Gastroesophageal sphincter (tissue), 4 donors: ENCODE measurements around the gene ATPAF1. TPM values are rescaled to one million over a fixed set of nuclear protein-coding genes. Genes with fewer than 3 reads are reported as not detected.

ENCODE experiments used
- ATAC-seq: fragments of 150-250 bp; one replicate; pipeline ENCODE4 v1.9.1; 2016; ENCODE audit warnings: mild to moderate bottlenecking, moderate library complexity
- H3K27ac ChIP-seq, 4 donors: fragments of 200-600 bp; sonication (generic) in 3 of 4; 1 replicate in 3 of 4; 2 replicates in 1 of 4; pipeline ENCODE4 v1.5.1; 2016 to 2019
- H3K27me3 ChIP-seq: fragments of 200-600 bp; sonication (generic); one replicate; pipeline ENCODE4 v1.5.1; 2019
- H3K36me3 ChIP-seq, 2 donors: fragments of 200-600 bp; sonication (generic); one replicate each; pipeline ENCODE4 v1.5.1; 2019; ENCODE audit warnings: control low read depth in 1 of 2
- H3K4me1 ChIP-seq, 3 donors: fragments of 200-600 bp; sonication (generic); 1 replicate in 2 of 3; 2 replicates in 1 of 3; pipeline ENCODE4 v1.5.1; 2016 to 2019; ENCODE audit warnings: control low read depth in 2 of 3
- H3K4me3 ChIP-seq, 2 donors: fragments of 200-600 bp; sonication (generic); one replicate each; pipeline ENCODE4 v1.5.1; 2019; ENCODE audit warnings: mild to moderate bottlenecking in 1 of 2, moderate library complexity in 1 of 2
- H3K9me3 ChIP-seq, 3 donors: fragments of 200-600 bp; sonication (generic); one replicate each; pipeline ENCODE4 v1.5.1; 2017 to 2019; ENCODE audit warnings: control low read depth in 2 of 3
- CTCF ChIP-seq, 4 experiments: fragments of 200-600 bp in 2 of 4; fragments of 450-650 bp in 2 of 4; sonication (generic) in 1 of 4; IDR thresholded peaks; one replicate each; pipeline ENCODE4 v1.5.1; 2017 to 2019; ENCODE audit warnings: antibody characterized with exemption in 4 of 4, mild to moderate bottlenecking in 2 of 4, moderate library complexity in 2 of 4
- EP300 ChIP-seq: sonication (generic); formaldehyde crosslinking; IDR thresholded peaks from one replicate; pipeline ENCODE4 v1.6.1; 2017; ENCODE audit warnings: antibody characterized with exemption, mild to moderate bottlenecking
- POLR2A ChIP-seq, 2 donors: fragments of 450-650 bp; IDR thresholded peaks; one replicate each; pipeline ENCODE4 v1.6.1; 2017; ENCODE audit warnings: antibody characterized with exemption in 2 of 2, mild to moderate bottlenecking in 2 of 2, moderate library complexity in 1 of 2
- POLR2AphosphoS5 ChIP-seq: sonication (generic); formaldehyde crosslinking; IDR thresholded peaks from one replicate; pipeline ENCODE4 v1.6.1; 2017; ENCODE audit warnings: antibody characterized with exemption
- WGBS, 2 donors: methylation state at CpG; one replicate each; pipeline ENCODE4 v1.1.5; 2018; ENCODE audit warnings: low coverage in 1 of 2; 5-methylcytosine and 5-hydroxymethylcytosine counted together
- total RNA-seq, 4 donors: library from RNA; depleted of rRNA; stranded (reverse); fragments of >200 nt; gene quantifications; one replicate each; pipeline ENCODE4 v1.1.0, GENCODE V29; 2016

Gene ATPAF1
- total RNA-seq, 4 donors from 2014 or later, result 61.7 to 101 (median 81.8) TPM

- no peaks in the 10 kb centered on the region for H3K9me3 ChIP-seq
- peak overlapping the region; percentile 57 to 99 (median 97) for H3K27ac ChIP-seq
- ATAC-seq, result no peak
- no peak for TF ChIP-seq POLR2A (IDR thresholded peaks at IDR 0.05)
- no peak for TF ChIP-seq EP300
- TF ChIP-seq CTCF (IDR thresholded peaks at IDR 0.05), result no peak
- no peak for TF ChIP-seq POLR2AphosphoS5
- H3K36me3 ChIP-seq, result peaks cover 0 to 23% of the 10 kb centered on the region in 2 donors
- peak overlapping the region; percentile 50 to 90 for H3K4me3 ChIP-seq
- H3K4me1 ChIP-seq, result peaks cover 2 to 65% (median 46%) of the 10 kb centered on the region in 3 donors
- no peaks in the 10 kb centered on the region for H3K27me3 ChIP-seq
- WGBS, 2 donors, result 19% methylated on average over 3 of the region's 3 CpGs; no CpG with 5 or more reads in 1 of the 2 donors
Observed at GRCh38 chr1:46615735-46616134, 52.4 kb downstream of the ATPAF1 start.

DNA sequence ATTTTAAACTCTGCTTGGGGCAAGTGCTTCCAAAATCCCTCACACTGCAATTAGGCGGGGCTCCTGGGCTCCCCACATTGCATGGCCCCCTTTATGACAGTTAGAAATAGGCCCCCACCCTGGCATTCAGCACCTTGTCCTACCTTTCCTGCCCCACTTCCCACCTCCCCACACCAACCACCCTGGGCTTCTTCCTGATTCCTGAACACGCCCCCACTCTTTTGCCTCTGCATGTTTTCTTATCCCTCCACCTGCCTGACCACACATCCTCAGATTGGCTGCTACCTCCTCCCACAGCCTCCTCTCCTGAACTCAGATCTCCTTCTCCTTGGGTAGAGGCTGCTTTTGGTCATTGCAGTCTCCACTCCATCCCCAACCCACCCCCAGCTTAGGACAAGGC lies 53.1 kb downstream of the ATPAF1 start:
- 83 to 92% methylated on average over 2 of the region's 2 CpGs for whole genome bisulfite sequencing, 2 donors
- Histone ChIP-seq H3K27ac (peak overlapping the region in 3 of 4 donors; percentile 96 to 99 (median 98)), H3K4me1 (peaks cover 2 to 71% (median 46%) of the 10 kb centered on the region in 3 donors), H3K27me3 (no peaks in the 10 kb centered on the region), H3K9me3 (no peaks in the 10 kb centered on the region), H3K4me3 (peak overlapping the region in 1 of 2 donors; percentile 90), H3K36me3 (peaks cover 0 to 30% of the 10 kb centered on the region in 2 donors)
- ATAC-seq, result no peak
- no peak for TF ChIP-seq POLR2A (IDR thresholded peaks at IDR 0.05)
- TF ChIP-seq CTCF (IDR thresholded peaks at IDR 0.05), result no peak
- no peak for TF ChIP-seq POLR2AphosphoS5
- TF ChIP-seq EP300, result no peak

DNA sequence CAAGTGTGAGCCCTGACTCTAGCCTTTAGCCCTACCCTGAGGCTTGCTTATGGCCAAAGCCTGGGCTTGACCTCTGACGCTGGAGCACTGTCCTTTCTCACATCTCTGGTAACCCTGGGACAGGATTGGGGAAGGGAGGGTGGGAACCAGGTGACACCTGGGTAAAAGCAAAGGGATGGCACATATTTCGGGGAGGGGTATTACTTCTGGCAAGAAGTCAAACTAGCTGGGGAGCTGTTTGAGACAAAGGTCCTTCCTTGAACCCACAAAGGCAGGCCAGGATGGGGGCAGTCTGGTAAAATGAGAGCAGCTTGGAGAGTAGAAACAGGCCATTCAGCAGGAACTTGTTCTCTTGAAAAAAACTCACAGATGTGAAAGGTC lies 53.6 kb downstream of the ATPAF1 start:
- H3K36me3 ChIP-seq, result peaks cover 0 to 34% of the 10 kb centered on the region in 2 donors
- peaks cover 2 to 72% (median 46%) of the 10 kb centered on the region in 3 donors for H3K4me1 ChIP-seq
- H3K9me3 ChIP-seq, result no peaks in the 10 kb centered on the region
- 67% methylated on average over 1 of the region's 2 CpGs; no CpG with 5 or more reads in 1 of the 2 donors for WGBS, 2 donors
- no peak for ATAC-seq
- peak overlapping the region; percentile 21 to 99 (median 97) for H3K27ac ChIP-seq
- no peaks in the 10 kb centered on the region for H3K27me3 ChIP-seq
- TF ChIP-seq EP300 (no peak), POLR2A (IDR thresholded peaks at IDR 0.05) (no peak), POLR2AphosphoS5 (no peak), CTCF (IDR thresholded peaks at IDR 0.05) (no peak)
- peak overlapping the region in 1 of 2 donors; percentile 46 for H3K4me3 ChIP-seq

DNA sequence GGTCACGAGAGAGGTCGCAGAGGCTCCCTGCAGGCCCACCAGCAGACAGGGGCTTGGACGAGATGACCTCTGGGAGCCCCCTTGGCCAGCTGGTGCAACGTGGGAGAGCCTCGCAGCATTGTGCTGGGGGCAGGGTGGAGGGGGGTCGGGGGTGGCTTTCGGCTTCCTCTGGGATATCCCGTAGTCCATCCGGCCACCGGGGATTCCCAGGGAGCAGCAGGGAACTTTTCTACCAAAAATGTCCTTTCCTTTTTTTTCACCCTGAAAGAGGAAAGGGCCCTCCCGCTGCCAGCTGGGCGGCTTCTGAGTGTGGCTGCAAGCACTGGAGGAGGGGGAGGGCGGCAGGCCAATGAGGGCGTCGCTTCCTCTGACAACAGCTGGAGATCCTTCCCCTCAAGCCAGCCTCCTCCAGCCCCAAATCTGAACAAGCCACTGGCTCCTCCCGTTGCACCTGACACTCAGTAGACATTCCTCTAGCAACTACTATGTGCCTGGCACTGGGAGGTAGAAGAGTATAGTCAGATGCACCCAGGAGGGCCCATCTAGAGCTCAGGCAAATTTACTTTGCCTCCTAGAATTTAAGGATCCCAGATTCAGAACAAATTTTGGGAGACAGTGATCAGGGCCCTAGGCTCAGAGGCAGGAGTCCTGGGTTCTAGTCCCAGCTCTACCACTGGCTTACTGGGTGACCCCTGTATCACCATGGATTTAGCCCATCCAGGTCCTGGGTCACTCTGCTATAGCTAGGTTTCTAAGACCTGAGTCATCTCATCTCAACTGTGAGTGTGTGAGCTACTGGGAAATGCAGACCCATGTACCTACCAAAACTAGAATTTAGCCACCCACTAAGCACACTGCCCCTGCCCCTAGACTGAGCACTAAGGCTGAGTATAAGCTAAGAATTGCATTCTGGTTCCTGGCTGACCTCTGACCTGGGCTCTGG lies 54.2 kb downstream of the ATPAF1 start:
- no peaks in the 10 kb centered on the region for H3K27me3 ChIP-seq
- ATAC-seq, result peak; percentile 74
- peak overlapping the region; percentile 21 to 99 (median 97) for H3K27ac ChIP-seq
- peak overlapping the region in 1 of 2 donors; percentile 46 for H3K4me3 ChIP-seq
- WGBS, 2 donors, result 4% methylated on average over 12 of the region's 16 CpGs; no CpG with 5 or more reads in 1 of the 2 donors
- peaks cover 0 to 41% of the 10 kb centered on the region in 2 donors for H3K36me3 ChIP-seq
- H3K4me1 ChIP-seq, result peaks cover 2 to 72% (median 46%) of the 10 kb centered on the region in 3 donors
- no peaks in the 10 kb centered on the region for H3K9me3 ChIP-seq
- TF ChIP-seq POLR2AphosphoS5 (peak; percentile 64), EP300 (no peak)

DNA sequence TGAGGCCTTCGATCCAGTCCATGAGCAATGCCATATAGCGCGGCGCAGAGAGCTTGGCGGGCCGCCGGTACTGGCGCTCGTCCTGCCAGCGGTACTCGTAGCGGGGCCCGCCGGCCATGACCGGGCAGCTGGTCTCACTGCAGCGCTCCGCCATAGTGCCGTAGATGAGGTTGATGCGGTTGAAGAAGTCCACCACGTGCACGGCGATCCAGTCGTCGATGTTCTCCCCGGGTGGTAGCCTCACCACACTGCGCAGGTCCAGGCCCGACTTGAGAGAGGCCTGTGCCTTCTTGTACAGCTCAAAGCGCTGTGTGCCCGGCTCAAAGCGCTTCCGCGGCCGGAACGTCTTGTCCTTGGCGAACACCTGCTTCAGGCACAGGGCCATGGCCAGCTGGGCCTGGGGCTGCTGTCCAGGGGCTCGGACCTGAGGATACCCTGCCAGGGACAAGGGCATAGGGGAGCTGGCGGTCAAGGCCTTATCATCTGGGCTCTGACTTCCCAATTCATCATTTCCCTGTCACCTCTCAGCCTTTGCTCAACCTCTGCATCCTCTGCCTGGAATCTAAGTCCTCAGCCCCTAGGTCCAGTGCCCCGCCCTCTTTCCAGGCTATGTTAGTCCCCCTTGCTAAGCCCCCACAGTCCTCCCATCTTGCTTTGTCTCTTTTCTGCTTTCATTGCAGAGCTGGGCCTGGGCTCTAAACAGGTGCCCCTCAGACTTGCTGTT lies 55.1 kb downstream of the ATPAF1 start:
- Histone ChIP-seq H3K27me3 (no peaks in the 10 kb centered on the region), H3K36me3 (peaks cover 0 to 49% of the 10 kb centered on the region in 2 donors), H3K4me1 (peaks cover 2 to 73% (median 46%) of the 10 kb centered on the region in 3 donors), H3K9me3 (no peaks in the 10 kb centered on the region), H3K4me3 (peak overlapping the region in 1 of 2 donors; percentile 46), H3K27ac (peak overlapping the region in 3 of 4 donors; percentile 96 to 99 (median 98))
- ATAC-seq, result no peak
- no peak for TF ChIP-seq EP300
- no peak for TF ChIP-seq POLR2A (IDR thresholded peaks at IDR 0.05)
- 60 to 71% methylated on average over 2 to 3 of the region's 38 CpGs for WGBS, 2 donors
